A673 (cell line): ENCODE measurements around the gene ZFPM1.

Source experiments
- EZH2 ChIP-seq: fragments of 200-600 bp; sonication (generic); IDR thresholded peaks from 2 replicates; pipeline ENCODE4 v1.6.1; 2017; ENCODE audit warnings: borderline replicate concordance, low read depth, mild to moderate bottlenecking, mixed read lengths, antibody characterized with exemption, low read length; ENCODE audit not compliant: poor library complexity, severe bottlenecking
- TF ChIP-seq, protein P1 (sequence below): fragments of 300-800, 200-600 bp; sonication (generic); conservative IDR thresholded peaks from 2 replicates; pipeline ENCODE4 v1.5.1; 2017; ENCODE audit warnings: low read depth, mild to moderate bottlenecking, antibody characterized with exemption, low read length, moderate library complexity, mixed read lengths

DNA sequence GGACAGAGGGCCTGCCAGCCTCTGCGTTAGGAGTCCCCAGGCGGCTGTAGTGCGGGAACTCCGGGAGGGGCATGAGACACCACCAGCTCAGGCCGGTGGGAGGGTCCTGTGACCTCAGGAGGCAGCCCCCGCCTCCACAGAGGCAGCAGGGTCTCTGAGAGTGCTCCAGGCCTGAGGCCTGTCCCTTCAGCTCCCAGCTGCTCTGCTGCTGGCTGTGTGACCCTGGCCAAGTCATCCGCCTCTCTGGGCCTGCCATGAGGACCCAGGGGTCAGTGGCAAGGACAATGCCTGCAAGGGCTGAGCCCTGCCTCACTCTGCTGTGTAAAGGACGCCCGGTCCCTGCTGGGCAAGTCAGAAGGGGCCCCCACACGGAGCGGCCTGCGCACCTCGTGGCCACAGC, 27.1 kb upstream of the ZFPM1 start:
- TF ChIP-seq, protein P1, sequence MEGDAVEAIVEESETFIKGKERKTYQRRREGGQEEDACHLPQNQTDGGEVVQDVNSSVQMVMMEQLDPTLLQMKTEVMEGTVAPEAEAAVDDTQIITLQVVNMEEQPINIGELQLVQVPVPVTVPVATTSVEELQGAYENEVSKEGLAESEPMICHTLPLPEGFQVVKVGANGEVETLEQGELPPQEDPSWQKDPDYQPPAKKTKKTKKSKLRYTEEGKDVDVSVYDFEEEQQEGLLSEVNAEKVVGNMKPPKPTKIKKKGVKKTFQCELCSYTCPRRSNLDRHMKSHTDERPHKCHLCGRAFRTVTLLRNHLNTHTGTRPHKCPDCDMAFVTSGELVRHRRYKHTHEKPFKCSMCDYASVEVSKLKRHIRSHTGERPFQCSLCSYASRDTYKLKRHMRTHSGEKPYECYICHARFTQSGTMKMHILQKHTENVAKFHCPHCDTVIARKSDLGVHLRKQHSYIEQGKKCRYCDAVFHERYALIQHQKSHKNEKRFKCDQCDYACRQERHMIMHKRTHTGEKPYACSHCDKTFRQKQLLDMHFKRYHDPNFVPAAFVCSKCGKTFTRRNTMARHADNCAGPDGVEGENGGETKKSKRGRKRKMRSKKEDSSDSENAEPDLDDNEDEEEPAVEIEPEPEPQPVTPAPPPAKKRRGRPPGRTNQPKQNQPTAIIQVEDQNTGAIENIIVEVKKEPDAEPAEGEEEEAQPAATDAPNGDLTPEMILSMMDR: no peak
- TF ChIP-seq EZH2: no peak
